ENCODE results near the gene TSPAN7.

TSPAN7 gene

DNA sequence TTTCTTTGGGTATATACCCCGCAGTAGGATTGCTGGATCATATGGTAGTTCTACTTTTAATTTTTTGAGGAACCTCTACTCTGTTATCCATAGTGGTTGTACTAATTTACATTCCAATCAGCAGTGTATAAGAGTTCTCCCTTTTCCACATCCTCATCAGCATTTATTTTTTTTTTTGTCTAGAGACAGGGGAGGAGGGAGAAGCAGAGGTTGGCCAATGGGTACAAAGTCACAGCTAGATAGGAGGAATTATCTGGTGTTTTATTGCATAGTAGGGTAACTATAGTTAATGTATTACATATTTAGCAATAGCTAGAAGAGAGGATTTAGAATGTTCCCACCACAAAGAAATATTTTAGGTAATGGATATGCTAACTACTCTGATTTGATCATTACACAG is 107.4 kb downstream of the TSPAN7 start:
- no peak overlapping the region for H3K27ac ChIP-seq (ENCODE audit: low read depth, low read length)
- no peaks in the 10 kb centered on the region for H3K36me3 ChIP-seq (ENCODE audit: control insufficient read depth in 1 of 2, insufficient read depth in 2 of 2, low read length in 2 of 2)
- H3K9me3 ChIP-seq (ENCODE audit: control insufficient read depth in 1 of 2, low read length in 2 of 2), result no peaks in the 10 kb centered on the region

DNA sequence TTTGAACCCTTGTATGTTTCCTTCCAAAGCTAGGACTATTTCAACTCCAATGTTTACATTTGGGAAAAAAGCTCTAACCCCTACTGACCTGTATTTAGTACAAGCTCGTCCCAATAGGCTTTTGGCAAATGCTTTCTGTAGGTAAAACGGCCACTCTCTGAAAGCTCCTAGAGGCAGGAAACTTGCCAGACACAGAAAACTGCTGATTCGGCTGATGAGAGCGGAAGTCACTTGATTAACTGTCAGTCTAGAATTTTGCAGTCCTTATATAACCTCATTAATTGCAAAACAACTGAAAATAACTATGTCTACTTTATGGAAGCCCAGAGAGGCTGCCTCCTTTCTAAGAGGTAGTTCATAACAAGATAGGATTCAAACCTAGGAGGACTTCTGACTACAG is 108.1 kb downstream of the TSPAN7 start:
- H3K9ac ChIP-seq (ENCODE audit: low read depth in 1 of 2, low read length in 2 of 2), result no peak overlapping the region
- no peaks in the 10 kb centered on the region for H3K9me3 ChIP-seq (ENCODE audit: control insufficient read depth in 1 of 2, low read length in 2 of 2)
- no peak overlapping the region for H3K4me3 ChIP-seq (ENCODE audit: low read depth in 1 of 2, low read length in 2 of 2)
- no peaks in the 10 kb centered on the region for H3K27me3 ChIP-seq (ENCODE audit: control insufficient read depth in 1 of 2, insufficient read depth in 2 of 2, low read length in 2 of 2)
- peaks cover 7 to 17% of the 10 kb centered on the region in 2 donors for H3K4me1 ChIP-seq (ENCODE audit: control insufficient read depth in 1 of 2, insufficient read depth in 2 of 2, low read length in 2 of 2)
- no peaks in the 10 kb centered on the region for H3K36me3 ChIP-seq (ENCODE audit: control insufficient read depth in 1 of 2, insufficient read depth in 2 of 2, low read length in 2 of 2)
- H3K27ac ChIP-seq (ENCODE audit: low read depth, low read length), result no peak overlapping the region

More for the DNA sequence above, 107.4 kb downstream of the TSPAN7 start:
- H3K4me3 ChIP-seq (ENCODE audit: low read depth in 1 of 2, low read length in 2 of 2), result no peak overlapping the region
- peaks cover 7 to 17% of the 10 kb centered on the region in 2 donors for H3K4me1 ChIP-seq (ENCODE audit: control insufficient read depth in 1 of 2, insufficient read depth in 2 of 2, low read length in 2 of 2)
- no peaks in the 10 kb centered on the region for H3K27me3 ChIP-seq (ENCODE audit: control insufficient read depth in 1 of 2, insufficient read depth in 2 of 2, low read length in 2 of 2)
- H3K9ac ChIP-seq (ENCODE audit: low read depth in 1 of 2, low read length in 2 of 2), result no peak overlapping the region

GRCh38 chrX:38672646-38673045 is 111.3 kb downstream of the TSPAN7 start:
- H3K4me3 ChIP-seq (ENCODE audit: low read depth in 1 of 2, low read length in 2 of 2), result no peak overlapping the region
- H3K9ac ChIP-seq (ENCODE audit: low read depth in 1 of 2, low read length in 2 of 2), result no peak overlapping the region
- H3K27me3 ChIP-seq (ENCODE audit: control insufficient read depth in 1 of 2, insufficient read depth in 2 of 2, low read length in 2 of 2), result no peaks in the 10 kb centered on the region
- H3K9me3 ChIP-seq (ENCODE audit: control insufficient read depth in 1 of 2, low read length in 2 of 2), result no peaks in the 10 kb centered on the region
- no peaks in the 10 kb centered on the region for H3K36me3 ChIP-seq (ENCODE audit: control insufficient read depth in 1 of 2, insufficient read depth in 2 of 2, low read length in 2 of 2)
- H3K27ac ChIP-seq (ENCODE audit: low read depth, low read length), result no peak overlapping the region
- peaks cover 7 to 17% of the 10 kb centered on the region in 2 donors for H3K4me1 ChIP-seq (ENCODE audit: control insufficient read depth in 1 of 2, insufficient read depth in 2 of 2, low read length in 2 of 2)

GRCh38 chrX:38675856-38676255 is 114.5 kb downstream of the TSPAN7 start:
- H3K4me3 ChIP-seq (ENCODE audit: low read depth in 1 of 2, low read length in 2 of 2), result no peak overlapping the region
- H3K9me3 ChIP-seq (ENCODE audit: control insufficient read depth in 1 of 2, low read length in 2 of 2), result no peaks in the 10 kb centered on the region
- no peaks in the 10 kb centered on the region for H3K27me3 ChIP-seq (ENCODE audit: control insufficient read depth in 1 of 2, insufficient read depth in 2 of 2, low read length in 2 of 2)
- no peak overlapping the region for H3K27ac ChIP-seq (ENCODE audit: low read depth, low read length)
- no peaks in the 10 kb centered on the region for H3K36me3 ChIP-seq (ENCODE audit: control insufficient read depth in 1 of 2, insufficient read depth in 2 of 2, low read length in 2 of 2)
- peaks cover 0 to 5% of the 10 kb centered on the region in 2 donors for H3K4me1 ChIP-seq (ENCODE audit: control insufficient read depth in 1 of 2, insufficient read depth in 2 of 2, low read length in 2 of 2)
- no peak overlapping the region for H3K9ac ChIP-seq (ENCODE audit: low read depth in 1 of 2, low read length in 2 of 2)

- Histone ChIP-seq H3K9ac (ENCODE audit: low read depth in 1 of 2, low read length in 2 of 2) (no peak overlapping the region), H3K36me3 (ENCODE audit: control insufficient read depth in 1 of 2, insufficient read depth in 2 of 2, low read length in 2 of 2) (no peaks in the 10 kb centered on the region), H3K27ac (ENCODE audit: low read depth, low read length) (no peak overlapping the region), H3K4me1 (ENCODE audit: control insufficient read depth in 1 of 2, insufficient read depth in 2 of 2, low read length in 2 of 2) (no peaks in the 10 kb centered on the region), H3K4me3 (ENCODE audit: low read depth in 1 of 2, low read length in 2 of 2) (no peak overlapping the region), H3K27me3 (ENCODE audit: control insufficient read depth in 1 of 2, insufficient read depth in 2 of 2, low read length in 2 of 2) (no peaks in the 10 kb centered on the region), H3K9me3 (ENCODE audit: control insufficient read depth in 1 of 2, low read length in 2 of 2) (no peaks in the 10 kb centered on the region)
These were observed 116.8 kb downstream of the TSPAN7 start for GRCh38 chrX:38678183-38678582.

DNA sequence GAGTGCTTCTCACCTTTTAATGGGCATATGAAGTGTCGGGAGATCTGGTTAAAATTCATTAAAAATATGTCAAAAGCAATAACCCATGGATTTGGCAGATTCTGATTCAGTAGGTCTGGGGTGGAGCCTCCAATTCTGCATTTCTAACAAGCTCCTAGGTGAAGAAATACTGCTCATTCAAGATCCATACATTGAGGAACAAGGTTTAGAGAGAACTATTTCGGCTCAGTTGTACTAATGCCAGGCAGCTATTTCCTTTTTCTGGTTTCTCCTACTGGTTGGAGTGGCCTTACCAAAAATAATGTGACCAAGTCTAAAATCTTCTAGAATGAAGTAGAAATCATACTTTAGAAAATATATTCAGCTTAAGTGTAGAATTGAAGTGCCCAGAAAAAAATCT is 117.5 kb downstream of the TSPAN7 start:
- Histone ChIP-seq H3K36me3 (ENCODE audit: control insufficient read depth in 1 of 2, insufficient read depth in 2 of 2, low read length in 2 of 2) (no peaks in the 10 kb centered on the region), H3K4me3 (ENCODE audit: low read depth in 1 of 2, low read length in 2 of 2) (no peak overlapping the region), H3K9ac (ENCODE audit: low read depth in 1 of 2, low read length in 2 of 2) (no peak overlapping the region), H3K27me3 (ENCODE audit: control insufficient read depth in 1 of 2, insufficient read depth in 2 of 2, low read length in 2 of 2) (no peaks in the 10 kb centered on the region), H3K4me1 (ENCODE audit: control insufficient read depth in 1 of 2, insufficient read depth in 2 of 2, low read length in 2 of 2) (no peaks in the 10 kb centered on the region), H3K27ac (ENCODE audit: low read depth, low read length) (no peak overlapping the region), H3K9me3 (ENCODE audit: control insufficient read depth in 1 of 2, low read length in 2 of 2) (no peaks in the 10 kb centered on the region)

- no peaks in the 10 kb centered on the region for H3K4me1 ChIP-seq (ENCODE audit: control insufficient read depth in 1 of 2, insufficient read depth in 2 of 2, low read length in 2 of 2)
- H3K9me3 ChIP-seq (ENCODE audit: control insufficient read depth in 1 of 2, low read length in 2 of 2), result no peaks in the 10 kb centered on the region
- H3K36me3 ChIP-seq (ENCODE audit: control insufficient read depth in 1 of 2, insufficient read depth in 2 of 2, low read length in 2 of 2), result no peaks in the 10 kb centered on the region
- H3K9ac ChIP-seq (ENCODE audit: low read depth in 1 of 2, low read length in 2 of 2), result no peak overlapping the region
- H3K27me3 ChIP-seq (ENCODE audit: control insufficient read depth in 1 of 2, insufficient read depth in 2 of 2, low read length in 2 of 2), result no peaks in the 10 kb centered on the region
- no peak overlapping the region for H3K27ac ChIP-seq (ENCODE audit: low read depth, low read length)
- H3K4me3 ChIP-seq (ENCODE audit: low read depth in 1 of 2, low read length in 2 of 2), result no peak overlapping the region
These were observed 118.4 kb downstream of the TSPAN7 start for GRCh38 chrX:38679695-38680094.

DNA sequence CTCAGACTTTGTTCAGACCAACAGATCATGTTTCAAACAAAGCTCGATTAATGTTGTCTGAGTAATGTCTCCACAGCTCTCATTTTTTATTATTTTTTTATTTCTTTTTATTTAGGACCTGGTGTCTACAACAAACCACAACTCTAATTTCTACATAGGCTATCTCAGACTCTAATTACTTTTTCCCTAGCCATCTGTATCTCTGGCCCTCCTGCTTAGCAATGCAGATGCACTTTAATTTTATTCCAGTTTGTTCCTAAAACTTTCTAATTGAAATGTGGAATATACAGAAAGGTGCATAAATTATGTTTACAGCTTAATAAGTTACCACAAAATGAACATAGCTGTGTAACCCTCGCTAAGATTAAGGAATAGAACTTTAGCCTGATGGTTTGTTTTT is 120.8 kb downstream of the TSPAN7 start:
- Histone ChIP-seq H3K9ac (ENCODE audit: low read depth in 1 of 2, low read length in 2 of 2) (no peak overlapping the region), H3K27me3 (ENCODE audit: control insufficient read depth in 1 of 2, insufficient read depth in 2 of 2, low read length in 2 of 2) (no peaks in the 10 kb centered on the region), H3K4me3 (ENCODE audit: low read depth in 1 of 2, low read length in 2 of 2) (no peak overlapping the region), H3K9me3 (ENCODE audit: control insufficient read depth in 1 of 2, low read length in 2 of 2) (no peaks in the 10 kb centered on the region), H3K36me3 (ENCODE audit: control insufficient read depth in 1 of 2, insufficient read depth in 2 of 2, low read length in 2 of 2) (no peaks in the 10 kb centered on the region), H3K4me1 (ENCODE audit: control insufficient read depth in 1 of 2, insufficient read depth in 2 of 2, low read length in 2 of 2) (no peaks in the 10 kb centered on the region), H3K27ac (ENCODE audit: low read depth, low read length) (no peak overlapping the region)

DNA sequence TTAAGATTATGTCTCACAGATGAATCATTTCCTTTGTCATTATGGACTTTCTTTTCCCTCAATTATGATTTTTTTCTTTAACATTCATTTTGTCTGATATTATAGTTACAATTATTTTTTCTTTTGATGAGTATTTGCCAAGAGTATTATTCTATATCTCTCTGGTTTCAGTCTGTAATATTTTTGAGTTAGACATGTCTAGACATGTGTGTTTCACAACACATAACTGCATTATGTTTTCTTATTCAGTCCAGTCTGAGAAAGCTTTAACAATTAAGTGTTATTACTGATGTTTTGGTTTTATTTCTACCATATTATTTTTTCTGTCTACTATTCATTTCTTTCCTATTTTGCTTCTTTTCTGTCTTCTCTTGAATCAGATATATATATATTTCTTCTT is 131.6 kb downstream of the TSPAN7 start:
- Histone ChIP-seq H3K4me1 (ENCODE audit: control insufficient read depth in 1 of 2, insufficient read depth in 2 of 2, low read length in 2 of 2) (no peaks in the 10 kb centered on the region), H3K9ac (ENCODE audit: low read depth in 1 of 2, low read length in 2 of 2) (no peak overlapping the region), H3K36me3 (ENCODE audit: control insufficient read depth in 1 of 2, insufficient read depth in 2 of 2, low read length in 2 of 2) (peaks cover 0 to under 1% of the 10 kb centered on the region in 2 donors), H3K9me3 (ENCODE audit: control insufficient read depth in 1 of 2, low read length in 2 of 2) (no peaks in the 10 kb centered on the region), H3K27ac (ENCODE audit: low read depth, low read length) (no peak overlapping the region), H3K27me3 (ENCODE audit: control insufficient read depth in 1 of 2, insufficient read depth in 2 of 2, low read length in 2 of 2) (no peaks in the 10 kb centered on the region), H3K4me3 (ENCODE audit: low read depth in 1 of 2, low read length in 2 of 2) (no peak overlapping the region)

DNA sequence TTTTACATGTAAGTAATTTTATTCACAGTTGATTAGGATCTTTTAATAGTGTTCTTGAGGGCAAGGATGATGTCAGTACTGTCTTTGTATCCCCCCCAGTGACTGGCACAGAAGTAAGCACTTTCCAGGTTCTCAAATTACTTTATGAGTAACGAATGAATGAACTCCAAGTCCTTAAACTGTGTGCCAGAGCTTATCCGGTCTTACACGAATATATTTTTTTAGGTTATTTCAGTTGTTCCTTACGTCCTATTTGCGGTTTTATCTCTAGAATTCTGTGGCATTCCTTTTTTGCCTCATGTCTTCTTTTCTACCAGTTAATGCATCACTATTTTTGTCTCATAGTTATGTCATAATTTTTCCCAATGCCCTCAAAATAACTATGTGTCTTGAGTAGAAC is 133.1 kb downstream of the TSPAN7 start:
- no peak overlapping the region for H3K27ac ChIP-seq (ENCODE audit: low read depth, low read length)
- no peaks in the 10 kb centered on the region for H3K27me3 ChIP-seq (ENCODE audit: control insufficient read depth in 1 of 2, insufficient read depth in 2 of 2, low read length in 2 of 2)
- no peak overlapping the region for H3K9ac ChIP-seq (ENCODE audit: low read depth in 1 of 2, low read length in 2 of 2)
- no peaks in the 10 kb centered on the region for H3K4me1 ChIP-seq (ENCODE audit: control insufficient read depth in 1 of 2, insufficient read depth in 2 of 2, low read length in 2 of 2)
- no peaks in the 10 kb centered on the region for H3K9me3 ChIP-seq (ENCODE audit: control insufficient read depth in 1 of 2, low read length in 2 of 2)
- no peaks in the 10 kb centered on the region for H3K36me3 ChIP-seq (ENCODE audit: control insufficient read depth in 1 of 2, insufficient read depth in 2 of 2, low read length in 2 of 2)
- H3K4me3 ChIP-seq (ENCODE audit: low read depth in 1 of 2, low read length in 2 of 2), result no peak overlapping the region

DNA sequence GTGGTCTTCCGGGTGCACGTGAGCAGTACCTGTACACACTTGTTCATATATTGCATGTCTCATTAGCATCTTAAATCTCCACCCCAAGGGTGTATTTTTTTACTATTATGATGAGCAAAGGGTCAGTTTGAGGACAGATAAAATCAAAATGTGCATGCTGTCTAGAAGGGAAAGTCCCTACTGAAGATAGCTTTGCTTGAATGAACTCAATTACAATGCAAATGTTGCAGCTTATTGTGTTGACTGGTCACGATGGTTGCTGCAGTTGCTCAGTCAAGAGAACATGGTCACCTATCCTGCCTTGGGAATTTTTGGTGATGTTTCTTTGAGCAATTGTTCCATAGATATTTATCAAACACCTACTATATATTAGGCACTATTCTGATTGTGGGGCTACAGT is 136.1 kb downstream of the TSPAN7 start:
- no peaks in the 10 kb centered on the region for H3K27me3 ChIP-seq (ENCODE audit: control insufficient read depth in 1 of 2, insufficient read depth in 2 of 2, low read length in 2 of 2)
- no peaks in the 10 kb centered on the region for H3K9me3 ChIP-seq (ENCODE audit: control insufficient read depth in 1 of 2, low read length in 2 of 2)
- H3K36me3 ChIP-seq (ENCODE audit: control insufficient read depth in 1 of 2, insufficient read depth in 2 of 2, low read length in 2 of 2), result no peaks in the 10 kb centered on the region
- H3K9ac ChIP-seq (ENCODE audit: low read depth in 1 of 2, low read length in 2 of 2), result no peak overlapping the region
- H3K27ac ChIP-seq (ENCODE audit: low read depth, low read length), result no peak overlapping the region
- H3K4me1 ChIP-seq (ENCODE audit: control insufficient read depth in 1 of 2, insufficient read depth in 2 of 2, low read length in 2 of 2), result no peaks in the 10 kb centered on the region
- H3K4me3 ChIP-seq (ENCODE audit: low read depth in 1 of 2, low read length in 2 of 2), result no peak overlapping the region

Measured in duodenal mucosa (tissue), 2 donors.